GM18867 (cell line): ENCODE results near the gene SLC12A7.
"Not testable (repeated sequence)": the region's sequence is repeated elsewhere in the genome, so short reads cannot be mapped to it uniquely, and the experiment has no call there.

Source experiments
- ATAC-seq: cut with Tn5 transposase; IDR thresholded peaks from one replicate; pipeline ENCODE4 v1.9.1; 2021; ENCODE audit warnings: mild to moderate bottlenecking, moderate library complexity; ENCODE audit not compliant: unreplicated experiment

SLC12A7 gene

GRCh38 chr5:1027631-1028441 lies 84.0 kb downstream of the SLC12A7 start:
- no peak for ATAC-seq

GRCh38 chr5:1026700-1027621 lies 84.9 kb downstream of the SLC12A7 start:
- ATAC-seq, result no peak

- not testable (repeated sequence) for ATAC-seq
Measured at GRCh38 chr5:1021969-1022336, 89.9 kb downstream of the SLC12A7 start.

- ATAC-seq, result no peak
Measured at GRCh38 chr5:1021136-1021968, 90.5 kb downstream of the SLC12A7 start.

GRCh38 chr5:1020452-1020961 lies 91.4 kb downstream of the SLC12A7 start:
- ATAC-seq, result no peak

- ATAC-seq, result no peak
Measured at GRCh38 chr5:1019001-1019905, 92.6 kb downstream of the SLC12A7 start.

GRCh38 chr5:1018596-1018995 lies 93.3 kb downstream of the SLC12A7 start:
- no peak for ATAC-seq

GRCh38 chr5:1017691-1018455 lies 94.0 kb downstream of the SLC12A7 start:
- ATAC-seq, result no peak

- ATAC-seq, result no peak
Measured at GRCh38 chr5:1017056-1017455, 94.8 kb downstream of the SLC12A7 start.

GRCh38 chr5:1016476-1016875 lies 95.4 kb downstream of the SLC12A7 start:
- ATAC-seq, result no peak

- ATAC-seq, result no peak
Measured at GRCh38 chr5:1016036-1016435, 95.8 kb downstream of the SLC12A7 start.

GRCh38 chr5:1015507-1015906 lies 96.4 kb downstream of the SLC12A7 start:
- ATAC-seq, result no peak

GRCh38 chr5:1014781-1015221 lies 97.1 kb downstream of the SLC12A7 start:
- ATAC-seq, result no peak

- no peak for ATAC-seq
Measured at GRCh38 chr5:1014346-1014745, 97.5 kb downstream of the SLC12A7 start.

- ATAC-seq, result no peak
Measured at GRCh38 chr5:1013948-1014301, 97.9 kb downstream of the SLC12A7 start.

- ATAC-seq, result no peak
Measured at GRCh38 chr5:1013238-1013947, 98.5 kb downstream of the SLC12A7 start.

GRCh38 chr5:1012900-1013237 lies 99.0 kb downstream of the SLC12A7 start:
- no peak for ATAC-seq

GRCh38 chr5:1012313-1012841 lies 99.5 kb downstream of the SLC12A7 start:
- no peak for ATAC-seq
